Subcutaneous adipose tissue (tissue), 4 donors: ENCODE measurements around the gene MAT1A. TPM values are rescaled to one million over a fixed set of nuclear protein-coding genes. Genes with fewer than 3 reads are reported as not detected.

ENCODE experiments used
- CTCF ChIP-seq: fragments of 450-650 bp; IDR thresholded peaks from one replicate; pipeline ENCODE4 v1.5.1; 2016; ENCODE audit warnings: low read depth, mild to moderate bottlenecking, control low read depth, antibody characterized with exemption, moderate library complexity
- total RNA-seq, 4 donors: library from RNA; depleted of rRNA; stranded (reverse); fragments of >200 nt; gene quantifications; one replicate each; pipeline ENCODE4 v1.1.0, GENCODE V29; 2016

Gene MAT1A
- total RNA-seq, 4 donors from 2014 or later, result not detected

- TF ChIP-seq CTCF, result no peak
Observed at GRCh38 chr10:80264081-80265056, 25.1 kb downstream of the MAT1A start.

DNA sequence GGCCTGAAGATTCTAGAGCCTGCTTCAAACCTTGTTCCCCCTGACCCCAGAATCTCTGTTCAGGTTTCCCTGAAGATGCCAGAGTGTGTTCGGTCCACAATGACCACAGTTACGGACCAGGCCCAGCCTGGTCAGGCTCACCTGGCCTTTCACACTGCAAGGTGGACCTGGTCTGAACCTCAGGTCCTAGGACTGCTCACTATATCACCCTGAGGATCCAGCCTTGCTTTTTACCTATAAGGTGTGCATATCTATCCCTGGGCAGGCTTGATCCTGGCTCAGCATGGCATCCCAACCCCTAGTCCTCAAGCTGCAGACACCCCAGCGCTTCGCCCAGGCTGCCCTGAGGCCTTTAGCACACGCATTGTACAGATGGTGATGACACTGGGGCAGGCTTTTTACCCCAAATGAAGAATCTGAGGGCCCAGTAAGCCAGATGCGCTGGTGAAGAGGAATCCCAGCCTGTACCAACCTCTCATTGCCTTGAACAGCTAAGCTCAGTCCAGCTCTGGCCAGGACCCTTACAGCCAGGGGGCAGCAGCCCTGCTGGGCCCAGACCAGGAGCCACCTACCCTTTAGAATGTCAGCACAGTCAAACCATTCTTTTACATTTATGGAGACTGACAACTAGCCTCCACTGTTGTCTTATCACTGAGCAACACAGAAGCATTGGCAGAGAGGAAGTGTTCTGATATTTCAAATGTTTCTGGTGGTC is 28.0 kb downstream of the MAT1A start:
- no peak for TF ChIP-seq CTCF

GRCh38 chr10:80260295-80261243 is 28.9 kb downstream of the MAT1A start:
- TF ChIP-seq CTCF, result no peak

GRCh38 chr10:80259405-80259871 is 30.0 kb downstream of the MAT1A start:
- no peak for TF ChIP-seq CTCF

DNA sequence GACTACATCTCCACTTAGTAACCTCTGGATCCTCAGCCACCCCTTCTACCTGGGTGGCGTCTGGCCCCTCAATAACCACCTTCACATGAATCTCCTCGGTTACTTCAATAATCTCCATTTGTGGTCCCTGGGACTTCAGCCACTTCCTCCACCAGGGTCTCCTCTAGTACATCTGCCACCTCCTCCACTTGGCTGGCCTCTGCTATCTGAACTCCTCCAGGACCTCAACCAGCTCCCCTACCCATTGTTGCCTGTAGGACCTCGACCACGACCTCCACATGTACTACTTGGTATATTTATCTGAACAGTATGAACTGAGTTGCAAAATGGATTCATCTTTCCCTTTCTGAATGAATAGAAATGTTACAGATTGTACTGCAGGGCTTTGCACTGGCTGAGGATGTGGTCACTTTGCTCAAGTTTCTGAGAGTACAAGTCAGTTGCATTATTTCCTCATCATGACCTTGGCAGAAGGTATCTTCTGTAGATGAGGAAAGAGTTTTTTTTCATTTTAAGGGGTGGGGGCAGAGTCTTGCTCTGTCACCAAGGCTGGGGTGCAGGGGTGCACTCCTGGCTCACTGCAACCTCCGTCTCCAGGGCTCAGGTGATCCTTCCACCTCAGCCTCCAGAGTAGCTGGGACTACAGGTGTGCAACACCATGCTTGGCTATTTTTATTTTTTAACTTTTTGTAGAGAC is 36.0 kb downstream of the MAT1A start:
- TF ChIP-seq CTCF, result no peak

DNA sequence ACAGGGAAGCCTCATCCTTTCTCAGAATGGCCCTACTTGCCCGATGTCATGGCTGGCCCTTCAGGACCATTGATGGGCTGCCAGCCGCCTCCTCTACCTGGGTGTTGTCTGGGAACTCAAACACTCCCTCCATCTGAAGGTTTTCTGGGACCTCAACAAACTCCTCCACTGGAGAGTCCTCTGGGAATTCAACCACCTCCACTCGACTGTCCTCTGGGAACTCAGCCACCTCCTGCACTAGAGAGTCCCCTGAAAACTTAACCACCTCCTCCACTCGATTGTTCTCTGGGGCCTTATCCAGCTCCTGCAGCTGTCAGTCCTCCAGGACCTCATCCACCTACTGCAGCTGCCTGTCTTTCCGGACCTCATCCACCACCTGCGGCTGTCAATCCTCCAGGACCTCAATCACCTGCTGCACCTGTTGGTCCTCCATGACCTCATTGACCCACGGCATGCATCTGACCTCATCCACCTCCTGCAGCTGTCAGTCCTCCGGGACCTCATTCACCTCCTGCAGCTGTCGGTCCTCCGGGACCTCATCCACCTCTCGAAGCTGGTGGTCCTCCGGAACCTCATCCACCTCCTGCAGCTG is 37.1 kb downstream of the MAT1A start:
- TF ChIP-seq CTCF, result no peak
